IMR-90 (cell line): ENCODE measurements around the gene CSTF2T. TPM values are rescaled to one million over a fixed set of nuclear protein-coding genes. Genes with fewer than 3 reads are reported as not detected.

Experiments
- ATAC-seq: fragments of 200-7000 bp; cut with Tn5 transposase; 2 replicates; pipeline ENCODE4 v1.9.1; 2020; ENCODE audit warnings: low read depth, mild to moderate bottlenecking, moderate library complexity
- BruUV-seq: library from RNA; stranded (reverse); fragments of 400-500 nt; replicated peaks from 2 replicates; lab custom pipeline; 2021; lab: Mats Ljungman, UMichigan
- CTCF ChIA-PET: fragments of 300-600 bp; formaldehyde crosslinking; extraction: SDS; loops from one replicate; lab custom pipeline; 2021; ENCODE audit warnings: antibody characterized with exemption; lab: Yijun Ruan, JAX
- POLR2A ChIA-PET: fragments of 300-600 bp; sonication (Branson Sonifier 250); formaldehyde crosslinking; loops from one replicate; lab custom pipeline; 2022; ENCODE audit warnings: antibody characterized with exemption; ENCODE audit not compliant: unreplicated experiment; lab: Charles Lee
- DNase-seq: peaks from one replicate; pipeline ENCODE4 v3.0.0; 2013
- H2AFZ ChIP-seq: replicated peaks from 2 replicates; pipeline ENCODE3; 2013; ENCODE audit warnings: low read length, mild to moderate bottlenecking; ENCODE audit not compliant: poor library complexity
- H2AK5ac ChIP-seq: 2 replicates; pipeline ENCODE4 v1.6.1; 2013; ENCODE audit warnings: low read depth, low read length, inconsistent platforms
- H2AK9ac ChIP-seq: replicated peaks from 2 replicates; pipeline ENCODE3; 2013; ENCODE audit warnings: mild to moderate bottlenecking, low read depth, low read length, moderate library complexity; ENCODE audit not compliant: poor library complexity
- H2BK120ac ChIP-seq: 2 replicates; pipeline ENCODE4 v1.6.1; 2013; ENCODE audit warnings: low read depth, low read length, inconsistent platforms
- H2BK15ac ChIP-seq: 3 replicates; pipeline ENCODE4 v1.6.1; 2013; ENCODE audit warnings: low read depth, low read length, inconsistent platforms
- H2BK20ac ChIP-seq: 2 replicates; pipeline ENCODE4 v1.6.1; 2013; ENCODE audit warnings: low read depth, mild to moderate bottlenecking, inconsistent platforms, low read length, moderate library complexity
- H2BK5ac ChIP-seq: 2 replicates; pipeline ENCODE4 v1.6.1; 2013; ENCODE audit warnings: mild to moderate bottlenecking, low read depth, low read length, inconsistent platforms; ENCODE audit not compliant: poor library complexity, severe bottlenecking
- H3K14ac ChIP-seq: replicated peaks from 2 replicates; pipeline ENCODE4 v1.6.1; 2013; ENCODE audit warnings: low read depth, low read length, inconsistent platforms
- H3K18ac ChIP-seq: 2 replicates; pipeline ENCODE4 v1.6.1; 2013; ENCODE audit warnings: low read depth, low read length, control low read depth
- H3K23ac ChIP-seq: 2 replicates; pipeline ENCODE4 v1.6.1; 2013; ENCODE audit warnings: low read depth, low read length, inconsistent platforms
- H3K27ac ChIP-seq: 2 replicates; pipeline ENCODE4 v1.5.1; 2013; ENCODE audit warnings: mild to moderate bottlenecking, control low read depth, low read length; ENCODE audit not compliant: insufficient read depth
- H3K27me3 ChIP-seq: 2 replicates; pipeline ENCODE4 v1.6.1; 2013; ENCODE audit warnings: low read length; ENCODE audit not compliant: control insufficient read depth, insufficient read depth
- H3K36me3 ChIP-seq: 2 replicates; pipeline ENCODE4 v1.6.1; 2013; ENCODE audit warnings: low read length, mixed read lengths; ENCODE audit not compliant: control insufficient read depth, insufficient read depth
- H3K4ac ChIP-seq: 2 replicates; pipeline ENCODE4 v1.6.1; 2013; ENCODE audit warnings: low read depth, low read length, inconsistent platforms
- H3K4me1 ChIP-seq: 2 replicates; pipeline ENCODE4 v1.6.1; 2013; ENCODE audit warnings: low read length, mixed read lengths; ENCODE audit not compliant: control insufficient read depth, insufficient read depth
- H3K4me2 ChIP-seq: 2 replicates; pipeline ENCODE4 v1.6.1; 2013; ENCODE audit warnings: low read depth, mild to moderate bottlenecking, control low read depth, low read length, moderate library complexity
- H3K4me3 ChIP-seq: 2 replicates; pipeline ENCODE4 v1.5.1; 2013; ENCODE audit warnings: low read depth, mild to moderate bottlenecking, control low read depth, low read length, moderate library complexity; ENCODE audit not compliant: insufficient read depth
- H3K56ac ChIP-seq: 2 replicates; pipeline ENCODE4 v1.6.1; 2013; ENCODE audit warnings: low read length, inconsistent platforms; ENCODE audit not compliant: insufficient read depth; ENCODE audit errors: extremely low read depth
- H3K79me1 ChIP-seq, 2 experiments: 2 replicates each; pipeline ENCODE4 v1.6.1; 2013; ENCODE audit warnings: low read length in 2 of 2, inconsistent platforms in 1 of 2, low read depth in 1 of 2
- H3K9ac ChIP-seq: 2 replicates; pipeline ENCODE4 v1.6.1; 2013; ENCODE audit warnings: low read depth, low read length, control low read depth
- H3K9me1 ChIP-seq: 2 replicates; pipeline ENCODE4 v1.6.1; 2013; ENCODE audit warnings: low read length, inconsistent platforms; ENCODE audit not compliant: insufficient read depth
- H3K9me3 ChIP-seq: 2 replicates; pipeline ENCODE4 v1.6.1; 2013; ENCODE audit warnings: low read length; ENCODE audit not compliant: control insufficient read depth, insufficient read depth
- H4K20me1 ChIP-seq: 2 replicates; pipeline ENCODE4 v1.6.1; 2013; ENCODE audit warnings: low read length, inconsistent platforms; ENCODE audit not compliant: insufficient read depth
- H4K5ac ChIP-seq: 2 replicates; pipeline ENCODE4 v1.6.1; 2013; ENCODE audit warnings: mild to moderate bottlenecking, low read depth, low read length, control low read depth
- H4K8ac ChIP-seq, 2 experiments: 2 replicates each; pipeline ENCODE4 v1.6.1; 2013; ENCODE audit warnings: low read depth in 2 of 2, low read length in 2 of 2, control low read depth in 1 of 2, inconsistent platforms in 1 of 2
- H4K91ac ChIP-seq: 2 replicates; pipeline ENCODE4 v1.6.1; 2013; ENCODE audit warnings: low read depth, low read length, inconsistent platforms; ENCODE audit not compliant: insufficient read depth
- MAFK ChIP-seq: IDR thresholded peaks from 2 replicates; pipeline ENCODE4 v1.6.1; 2012; ENCODE audit warnings: low read depth, low read length, improper control_type of control experiment
- MAZ ChIP-seq: IDR thresholded peaks from 2 replicates; pipeline ENCODE4 v1.6.1; 2012; ENCODE audit warnings: low read depth, mild to moderate bottlenecking, low read length, improper control_type of control experiment, moderate library complexity, borderline replicate concordance
- MXI1 ChIP-seq: IDR thresholded peaks from 2 replicates; pipeline ENCODE4 v1.6.1; 2012; ENCODE audit warnings: low read depth, mild to moderate bottlenecking, low read length, moderate library complexity, borderline replicate concordance
- POLR2A ChIP-seq: IDR thresholded peaks from 2 replicates; pipeline ENCODE4 v1.6.1; 2012; ENCODE audit warnings: mild to moderate bottlenecking, low read depth, low read length
- RAD21 ChIP-seq: IDR thresholded peaks from 2 replicates; pipeline ENCODE4 v1.6.1; 2012; ENCODE audit warnings: low read length, improper control_type of control experiment
- RCOR1 ChIP-seq: IDR thresholded peaks from 2 replicates; pipeline ENCODE4 v1.6.1; 2012; ENCODE audit warnings: mild to moderate bottlenecking, low read length, improper control_type of control experiment; ENCODE audit not compliant: insufficient replicate concordance
- SMC3 ChIP-seq: fragments of 150-350 bp; IDR thresholded peaks from 2 replicates; pipeline ENCODE4 v1.6.1; 2016; ENCODE audit warnings: low read depth, mild to moderate bottlenecking, antibody characterized with exemption, low read length, moderate library complexity
- USF2 ChIP-seq: fragments of 150-350 bp; IDR thresholded peaks from 2 replicates; pipeline ENCODE4 v1.6.1; 2017; ENCODE audit warnings: mild to moderate bottlenecking, antibody characterized with exemption, low read length, low read depth
- WGBS, 2 experiments: methylation state at CpG; one replicate each; pipeline versions ENCODE4 v1.1.5 to v1.1.7; 2013; ENCODE audit warnings: missing lambda C conversion rate in 2 of 2; ENCODE audit not compliant: insufficient read length in 1 of 2; ENCODE audit errors: extremely low coverage in 2 of 2; 5-methylcytosine and 5-hydroxymethylcytosine counted together
- dilution Hi-C: fragments of 300-500 bp; cut with HindIII; formaldehyde crosslinking; loops from one replicate; pipeline ENCODE4 v1.14.3; 2018; ENCODE audit warnings: low sequenced_read_pairs; ENCODE audit not compliant: unreplicated experiment
- in situ Hi-C: fragments of 300-500 bp; cut with MboI; formaldehyde crosslinking; loops from 3 replicates; pipeline ENCODE4 v1.14.3; 2019; ENCODE audit warnings: low sequenced_read_pairs, inconsistent platforms, mixed read lengths
- intact Hi-C: fragments of 100-400 bp; cut with micrococcal nuclease; formaldehyde crosslinking; loops from 2 replicates; pipeline ENCODE4 v1.10.0; 2022
- polyA plus RNA-seq, 3 experiments: library from polyadenylated mRNA; depleted of rRNA; stranded (reverse); fragments of >200 nt; gene quantifications; 2 replicates each; pipeline ENCODE4 v1.2.3, GENCODE V29; 2012; ENCODE audit warnings: low replicate concordance in 1 of 3
- total RNA-seq: library from RNA; depleted of rRNA; stranded (reverse); fragments of >200 nt; gene quantifications from 2 replicates; pipeline ENCODE4 v1.2.3, GENCODE V29; 2012

CSTF2T gene
- total and polyA plus RNA-seq, 2 of the 4 experiments (the other 2 are of a cell fraction) = 7.2 to 18.6 TPM

- no CpG with 5 or more reads among the region's 5 CpGs for WGBS, 2 experiments
- H3K4me3 ChIP-seq = no peak overlapping the region
- no peak overlapping the region for H3K56ac ChIP-seq
- H3K9ac ChIP-seq = no peak overlapping the region
- H2AFZ ChIP-seq = no peak overlapping the region
- H2BK20ac ChIP-seq = no peak overlapping the region
- no peaks in the 10 kb centered on the region for H3K9me3 ChIP-seq
- H2AK5ac ChIP-seq = no peak overlapping the region
- ATAC-seq (no peak), DNase-seq (no peak)
- no peak overlapping the region for H3K4me2 ChIP-seq
- H4K5ac ChIP-seq = no peak overlapping the region
- no peak overlapping the region for H3K23ac ChIP-seq
- TF ChIP-seq SMC3 (no peak), MAFK (no peak), POLR2A (no peak), RCOR1 (no peak), USF2 (no peak), RAD21 (no peak), MXI1 (no peak), MAZ (no peak)
- H2BK120ac ChIP-seq = no peak overlapping the region
- H3K27me3 ChIP-seq = no peaks in the 10 kb centered on the region
- no peak overlapping the region for H3K4ac ChIP-seq
- no peak overlapping the region for H3K27ac ChIP-seq
- H4K91ac ChIP-seq = no peak overlapping the region
- dilution Hi-C loops = no loop called here
- in situ Hi-C loops = no loop called here
- H2BK15ac ChIP-seq = no peak overlapping the region
- no TSS peak for BruUV-seq
- intact Hi-C loops = no loop called here
- no peaks in the 10 kb centered on the region for H3K4me1 ChIP-seq
- no peak overlapping the region for H3K18ac ChIP-seq
- ChIA-PET CTCF (no interaction called here), POLR2A (no interaction called here)
- no peak overlapping the region for H2BK5ac ChIP-seq
- no peak overlapping the region for H2AK9ac ChIP-seq
- no peak overlapping the region for H4K8ac ChIP-seq
- no peak overlapping the region for H3K14ac ChIP-seq
- 0 out of 4 replicates have a peak, but pooled peaks cover 0 to 3% of the 10 kb centered on the region in 2 experiments for H3K79me1 ChIP-seq
- no peaks in the 10 kb centered on the region for H3K9me1 ChIP-seq
- H4K20me1 ChIP-seq = no peaks in the 10 kb centered on the region
- H3K36me3 ChIP-seq = no peaks in the 10 kb centered on the region
Measured at GRCh38 chr10:51707821-51708424, 8.5 kb upstream of the CSTF2T start.
